ENCODE results near the gene LRRFIP1.

DNA sequence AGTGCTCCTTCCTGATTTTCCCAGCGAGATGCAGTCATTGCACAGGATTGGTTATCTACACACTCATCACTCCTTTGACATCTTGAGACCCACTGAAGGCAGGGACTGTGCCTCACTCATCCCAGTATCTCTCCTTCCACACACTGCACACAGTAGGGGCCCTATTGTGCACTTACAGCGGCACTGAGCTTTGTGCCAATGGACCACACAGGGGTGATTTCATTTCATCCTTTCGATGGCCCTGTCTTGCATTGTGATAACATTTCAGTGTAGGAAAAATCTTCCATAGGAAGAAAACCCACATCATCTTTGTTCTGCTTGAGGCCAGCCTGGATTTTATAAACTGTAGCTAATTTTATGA lies 11.0 kb upstream of the LRRFIP1 start:
- TF ChIP-seq FOXA1 (IDR thresholded peaks at IDR 0.05), result no peak
- no peak for TF ChIP-seq FOXA1 (CRISPR knock-in tag; IDR thresholded peaks at IDR 0.05)
- TF ChIP-seq POLR2AphosphoS5 (IDR thresholded peaks at IDR 0.05; ENCODE audit: low read depth, low read length), result no peak
- TF ChIP-seq, protein P1, sequence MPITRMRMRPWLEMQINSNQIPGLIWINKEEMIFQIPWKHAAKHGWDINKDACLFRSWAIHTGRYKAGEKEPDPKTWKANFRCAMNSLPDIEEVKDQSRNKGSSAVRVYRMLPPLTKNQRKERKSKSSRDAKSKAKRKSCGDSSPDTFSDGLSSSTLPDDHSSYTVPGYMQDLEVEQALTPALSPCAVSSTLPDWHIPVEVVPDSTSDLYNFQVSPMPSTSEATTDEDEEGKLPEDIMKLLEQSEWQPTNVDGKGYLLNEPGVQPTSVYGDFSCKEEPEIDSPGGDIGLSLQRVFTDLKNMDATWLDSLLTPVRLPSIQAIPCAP (CRISPR knock-in tag; IDR thresholded peaks at IDR 0.05; ENCODE audit: low read depth), result no peak
- TF ChIP-seq ZSCAN29 (CRISPR knock-in tag; conservative IDR thresholded peaks at IDR 0.05), result no peak
- TF ChIP-seq ZNF274 (CRISPR knock-in tag; IDR thresholded peaks at IDR 0.05), result no peak
- TF ChIP-seq, protein P2, sequence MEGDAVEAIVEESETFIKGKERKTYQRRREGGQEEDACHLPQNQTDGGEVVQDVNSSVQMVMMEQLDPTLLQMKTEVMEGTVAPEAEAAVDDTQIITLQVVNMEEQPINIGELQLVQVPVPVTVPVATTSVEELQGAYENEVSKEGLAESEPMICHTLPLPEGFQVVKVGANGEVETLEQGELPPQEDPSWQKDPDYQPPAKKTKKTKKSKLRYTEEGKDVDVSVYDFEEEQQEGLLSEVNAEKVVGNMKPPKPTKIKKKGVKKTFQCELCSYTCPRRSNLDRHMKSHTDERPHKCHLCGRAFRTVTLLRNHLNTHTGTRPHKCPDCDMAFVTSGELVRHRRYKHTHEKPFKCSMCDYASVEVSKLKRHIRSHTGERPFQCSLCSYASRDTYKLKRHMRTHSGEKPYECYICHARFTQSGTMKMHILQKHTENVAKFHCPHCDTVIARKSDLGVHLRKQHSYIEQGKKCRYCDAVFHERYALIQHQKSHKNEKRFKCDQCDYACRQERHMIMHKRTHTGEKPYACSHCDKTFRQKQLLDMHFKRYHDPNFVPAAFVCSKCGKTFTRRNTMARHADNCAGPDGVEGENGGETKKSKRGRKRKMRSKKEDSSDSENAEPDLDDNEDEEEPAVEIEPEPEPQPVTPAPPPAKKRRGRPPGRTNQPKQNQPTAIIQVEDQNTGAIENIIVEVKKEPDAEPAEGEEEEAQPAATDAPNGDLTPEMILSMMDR (CRISPR knock-in tag; IDR thresholded peaks at IDR 0.05), result no peak
- no peak for TF ChIP-seq BHLHE40 (IDR thresholded peaks at IDR 0.05; ENCODE audit: low read length)
- no peak for TF ChIP-seq ZNF121 (CRISPR knock-in tag; IDR thresholded peaks at IDR 0.05)
- no peak for TF ChIP-seq CEBPB (IDR thresholded peaks at IDR 0.05; ENCODE audit: borderline replicate concordance, low read depth, low read length)
- no peak for TF ChIP-seq ZNF570 (CRISPR knock-in tag; IDR thresholded peaks at IDR 0.05; ENCODE audit: borderline replicate concordance)
- no peak for TF ChIP-seq HDAC1 (CRISPR knock-in tag; IDR thresholded peaks at IDR 0.05)
- no peak for TF ChIP-seq MAZ (IDR thresholded peaks at IDR 0.05; ENCODE audit: borderline replicate concordance, low read depth, low read length)
- no peak for TF ChIP-seq MAZ (CRISPR knock-in tag; IDR thresholded peaks at IDR 0.05; ENCODE audit: low read depth)
- TF ChIP-seq NFYB (CRISPR knock-in tag; IDR thresholded peaks at IDR 0.05), result no peak
- TF ChIP-seq SUZ12 (IDR thresholded peaks at IDR 0.05; ENCODE audit: low read depth, low read length), result no peak

All from HepG2 (cell line).